ENCODE results near the gene SLC6A15. TPM values are rescaled to one million over a fixed set of nuclear protein-coding genes. Genes with fewer than 3 reads are reported as not detected.

The SLC6A15 gene
- total RNA-seq, 2 experiments from 2014 or later = 0.14 to 0.29 TPM

Other genes with a start within 250 kb of the SLC6A15 start
- not detected for gene TSPAN19, start 123.5 kb upstream of the SLC6A15 start, total RNA-seq
- not detected for gene LRRIQ1, start 123.6 kb upstream of the SLC6A15 start, total RNA-seq